CD4-positive, alpha-beta T cell treated with Interleukin-12 subunit alpha and Interleukin-12 subunit beta, for 1 hour (primary cell): Measurements from ENCODE around the gene SNTG2.

Experiments
- DNase-seq: peaks from one replicate; pipeline ENCODE4 v3.0.0-alpha.2; 2020

Gene SNTG2

GRCh38 chr2:1152375-1152774 is 201.7 kb downstream of the SNTG2 start:
- no peak for DNase-seq

GRCh38 chr2:1153920-1154319 is 203.3 kb downstream of the SNTG2 start:
- no peak for DNase-seq

GRCh38 chr2:1154710-1155594 is 204.3 kb downstream of the SNTG2 start:
- DNase-seq = no peak

GRCh38 chr2:1156059-1156458 is 205.4 kb downstream of the SNTG2 start:
- DNase-seq = no peak

- DNase-seq = no peak
Measured at GRCh38 chr2:1156531-1156930, 205.9 kb downstream of the SNTG2 start.

- DNase-seq = no peak
Measured at GRCh38 chr2:1157107-1157506, 206.5 kb downstream of the SNTG2 start.

GRCh38 chr2:1159013-1159412 is 208.4 kb downstream of the SNTG2 start:
- DNase-seq = no peak

GRCh38 chr2:1162246-1162645 is 211.6 kb downstream of the SNTG2 start:
- DNase-seq = no peak

- DNase-seq = peak; percentile 24
Measured at GRCh38 chr2:1162768-1163584, 212.3 kb downstream of the SNTG2 start.

GRCh38 chr2:1166976-1167375 is 216.3 kb downstream of the SNTG2 start:
- no peak for DNase-seq

GRCh38 chr2:1168846-1169245 is 218.2 kb downstream of the SNTG2 start:
- no peak for DNase-seq

GRCh38 chr2:1169291-1169949 is 218.8 kb downstream of the SNTG2 start:
- no peak for DNase-seq

- DNase-seq = no peak
Measured at GRCh38 chr2:1170241-1170640, 219.6 kb downstream of the SNTG2 start.

GRCh38 chr2:1170711-1171110 is 220.1 kb downstream of the SNTG2 start:
- DNase-seq = no peak

- DNase-seq = no peak
Measured at GRCh38 chr2:1173528-1173927, 222.9 kb downstream of the SNTG2 start.

- no peak for DNase-seq
Measured at GRCh38 chr2:1181893-1182292, 231.2 kb downstream of the SNTG2 start.

GRCh38 chr2:1183300-1183699 is 232.7 kb downstream of the SNTG2 start:
- DNase-seq = no peak

GRCh38 chr2:1186421-1186820 is 235.8 kb downstream of the SNTG2 start:
- no peak for DNase-seq

- DNase-seq = no peak
Measured at GRCh38 chr2:1187189-1187588, 236.5 kb downstream of the SNTG2 start.

GRCh38 chr2:1192121-1192520 is 241.5 kb downstream of the SNTG2 start:
- no peak for DNase-seq

GRCh38 chr2:1193801-1194200 is 243.2 kb downstream of the SNTG2 start:
- no peak for DNase-seq

GRCh38 chr2:1203772-1204171 is 253.1 kb downstream of the SNTG2 start:
- DNase-seq = no peak

- no peak for DNase-seq
Measured at GRCh38 chr2:1205853-1206252, 255.2 kb downstream of the SNTG2 start.
